Mesendoderm (in vitro differentiated cells): ENCODE results near the gene ARL5A.

Experiments used
- DNase-seq: peaks from one replicate; pipeline ENCODE4 v3.0.0; 2013
- H2AK5ac ChIP-seq: 2 replicates; pipeline ENCODE4 v1.6.1; 2013; ENCODE audit warnings: low read length, inconsistent platforms
- H2BK120ac ChIP-seq: 2 replicates; pipeline ENCODE4 v1.6.1; 2013; ENCODE audit warnings: low read depth, mild to moderate bottlenecking, low read length, moderate library complexity, mixed read lengths
- H2BK15ac ChIP-seq: replicated peaks from 2 replicates; pipeline ENCODE4 v1.6.1; 2013; ENCODE audit warnings: low read depth, mild to moderate bottlenecking, moderate library complexity
- H2BK5ac ChIP-seq: 2 replicates; pipeline ENCODE4 v1.6.1; 2013; ENCODE audit warnings: low read length, inconsistent platforms
- H3K18ac ChIP-seq: 2 replicates; pipeline ENCODE4 v1.6.1; 2013; ENCODE audit warnings: mild to moderate bottlenecking, low read length, mixed read lengths
- H3K23ac ChIP-seq: one replicate; pipeline ENCODE4 v1.6.1; 2013; ENCODE audit warnings: low read length
- H3K27ac ChIP-seq: 2 replicates; pipeline ENCODE4 v1.5.1; 2013; ENCODE audit warnings: low read depth, mild to moderate bottlenecking, inconsistent platforms, low read length, moderate library complexity
- H3K27me3 ChIP-seq: 2 replicates; pipeline ENCODE4 v1.6.1; 2013; ENCODE audit warnings: low read length, control low read depth, mild to moderate bottlenecking, inconsistent platforms; ENCODE audit not compliant: insufficient read depth, poor library complexity
- H3K36me3 ChIP-seq: 2 replicates; pipeline ENCODE4 v1.6.1; 2013; ENCODE audit warnings: low read length, inconsistent platforms; ENCODE audit not compliant: control insufficient read depth, insufficient read depth
- H3K4ac ChIP-seq: one replicate; pipeline ENCODE4 v1.6.1; 2013; ENCODE audit warnings: low read depth, mild to moderate bottlenecking, low read length, moderate library complexity
- H3K4me1 ChIP-seq: 2 replicates; pipeline ENCODE4 v1.6.1; 2013; ENCODE audit warnings: low read depth, low read length, inconsistent platforms; ENCODE audit not compliant: control insufficient read depth
- H3K4me2 ChIP-seq: 2 replicates; pipeline ENCODE4 v1.6.1; 2013; ENCODE audit warnings: low read length
- H3K4me3 ChIP-seq: 2 replicates; pipeline ENCODE4 v1.5.1; 2013; ENCODE audit warnings: mild to moderate bottlenecking, low read length
- H3K56ac ChIP-seq: one replicate; pipeline ENCODE4 v1.6.1; 2013; ENCODE audit warnings: low read length
- H3K79me1 ChIP-seq: 2 replicates; pipeline ENCODE4 v1.6.1; 2013; ENCODE audit warnings: low read length, inconsistent platforms
- H3K79me2 ChIP-seq: 2 replicates; pipeline ENCODE4 v1.6.1; 2013; ENCODE audit warnings: mild to moderate bottlenecking, low read length; ENCODE audit not compliant: control insufficient read depth, insufficient read depth
- H3K9ac ChIP-seq: 2 replicates; pipeline ENCODE4 v1.6.1; 2013; ENCODE audit warnings: low read length, inconsistent platforms
- H4K5ac ChIP-seq: one replicate; pipeline ENCODE4 v1.6.1; 2013; ENCODE audit warnings: low read length
- H4K8ac ChIP-seq: one replicate; pipeline ENCODE4 v1.6.1; 2013; ENCODE audit warnings: low read depth, mild to moderate bottlenecking, control low read depth, low read length, moderate library complexity
- WGBS: extraction: QIAGEN DNeasy Blood & Tissue Kit; methylation state at CpG from one replicate; pipeline ENCODE4 v1.1.7; 2013; ENCODE audit warnings: low lambda C conversion rate, missing lambda C conversion rate; ENCODE audit not compliant: insufficient coverage; ENCODE audit errors: extremely low coverage; 5-methylcytosine and 5-hydroxymethylcytosine counted together

Gene ARL5A

DNA sequence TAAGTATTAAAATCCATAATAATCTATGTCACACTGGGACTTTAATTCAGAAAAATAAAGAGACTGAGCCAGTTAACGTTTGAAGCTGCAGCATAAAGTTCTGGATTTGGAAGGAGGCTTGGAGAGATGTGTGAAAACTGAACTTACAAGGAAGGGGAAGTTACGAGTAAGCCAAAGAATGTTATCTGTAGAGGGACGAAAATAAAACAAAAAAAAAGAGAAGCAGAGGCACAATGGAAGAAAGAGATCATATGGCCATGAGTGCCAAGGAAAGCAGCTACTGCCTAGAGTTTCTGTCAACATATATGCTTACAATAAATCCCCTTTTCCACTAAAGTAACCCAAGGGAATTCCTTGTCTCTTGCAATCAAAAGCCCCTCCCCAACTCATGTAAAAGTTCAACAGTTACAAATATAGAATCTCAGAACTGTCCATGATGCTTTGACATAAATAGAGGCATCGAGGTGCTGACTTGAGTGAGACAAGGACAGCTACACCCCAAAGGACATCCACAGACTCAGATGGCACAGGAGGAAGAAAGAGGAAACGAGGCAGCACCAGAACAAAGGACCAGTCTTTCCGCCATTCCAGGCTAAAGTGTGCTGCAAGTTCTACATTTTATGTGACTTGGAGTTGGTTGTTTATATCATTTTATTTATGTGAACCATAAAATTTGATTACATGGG is 16.1 kb upstream of the ARL5A start:
- H3K27me3 ChIP-seq, result no peaks in the 10 kb centered on the region
- no peak overlapping the region for H2BK120ac ChIP-seq
- no peaks in the 10 kb centered on the region for H3K36me3 ChIP-seq
- no peak overlapping the region for H3K27ac ChIP-seq
- no peak overlapping the region for H3K4me3 ChIP-seq
- no peak overlapping the region for H3K9ac ChIP-seq
- H2AK5ac ChIP-seq, result no peak overlapping the region
- H2BK5ac ChIP-seq, result no peak overlapping the region
- no peak overlapping the region for H4K8ac ChIP-seq
- H2BK15ac ChIP-seq, result no peak overlapping the region
- H3K79me2 ChIP-seq, result no peaks in the 10 kb centered on the region
- no peak overlapping the region for H3K4me2 ChIP-seq
- H3K56ac ChIP-seq, result no peak overlapping the region
- H3K4ac ChIP-seq, result no peak overlapping the region
- H3K79me1 ChIP-seq, result no peaks in the 10 kb centered on the region
- WGBS, result no CpG with 5 or more reads among the region's 6 CpGs
- no peak overlapping the region for H3K18ac ChIP-seq
- no peak for DNase-seq
- no peak overlapping the region for H3K23ac ChIP-seq
- H3K4me1 ChIP-seq, result no peaks in the 10 kb centered on the region
- no peak overlapping the region for H4K5ac ChIP-seq

DNA sequence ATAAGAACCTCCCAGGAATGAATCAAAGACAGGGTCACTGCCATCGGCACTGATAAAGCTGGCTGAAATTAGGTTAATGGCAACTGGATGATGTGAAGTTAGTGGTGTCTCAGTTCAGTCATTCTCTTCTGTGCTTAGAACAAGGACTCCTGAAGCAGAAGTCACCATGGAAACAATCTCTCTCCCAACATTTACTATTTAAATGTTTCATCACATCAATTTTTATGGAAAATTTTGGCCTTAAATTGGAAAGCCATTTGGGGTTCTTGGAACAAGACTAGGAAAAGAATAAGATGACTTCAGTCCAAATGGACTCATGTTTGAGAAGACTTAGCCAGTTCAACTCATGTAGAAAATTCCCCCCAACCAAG is 15.5 kb upstream of the ARL5A start:
- no peak overlapping the region for H3K23ac ChIP-seq
- H3K79me1 ChIP-seq, result no peaks in the 10 kb centered on the region
- no peak overlapping the region for H3K9ac ChIP-seq
- H2BK15ac ChIP-seq, result no peak overlapping the region
- H4K5ac ChIP-seq, result no peak overlapping the region
- no peaks in the 10 kb centered on the region for H3K36me3 ChIP-seq
- DNase-seq, result no peak
- H4K8ac ChIP-seq, result no peak overlapping the region
- H3K4me2 ChIP-seq, result no peak overlapping the region
- no peak overlapping the region for H3K18ac ChIP-seq
- no peak overlapping the region for H3K56ac ChIP-seq
- H2BK5ac ChIP-seq, result no peak overlapping the region
- no peak overlapping the region for H3K27ac ChIP-seq
- no peak overlapping the region for H2BK120ac ChIP-seq
- H3K4ac ChIP-seq, result no peak overlapping the region
- no peaks in the 10 kb centered on the region for H3K79me2 ChIP-seq
- H3K4me1 ChIP-seq, result no peaks in the 10 kb centered on the region
- WGBS, result no CpG with 5 or more reads among the region's 1 CpG
- H2AK5ac ChIP-seq, result no peak overlapping the region
- H3K27me3 ChIP-seq, result no peaks in the 10 kb centered on the region
- H3K4me3 ChIP-seq, result no peak overlapping the region

DNA sequence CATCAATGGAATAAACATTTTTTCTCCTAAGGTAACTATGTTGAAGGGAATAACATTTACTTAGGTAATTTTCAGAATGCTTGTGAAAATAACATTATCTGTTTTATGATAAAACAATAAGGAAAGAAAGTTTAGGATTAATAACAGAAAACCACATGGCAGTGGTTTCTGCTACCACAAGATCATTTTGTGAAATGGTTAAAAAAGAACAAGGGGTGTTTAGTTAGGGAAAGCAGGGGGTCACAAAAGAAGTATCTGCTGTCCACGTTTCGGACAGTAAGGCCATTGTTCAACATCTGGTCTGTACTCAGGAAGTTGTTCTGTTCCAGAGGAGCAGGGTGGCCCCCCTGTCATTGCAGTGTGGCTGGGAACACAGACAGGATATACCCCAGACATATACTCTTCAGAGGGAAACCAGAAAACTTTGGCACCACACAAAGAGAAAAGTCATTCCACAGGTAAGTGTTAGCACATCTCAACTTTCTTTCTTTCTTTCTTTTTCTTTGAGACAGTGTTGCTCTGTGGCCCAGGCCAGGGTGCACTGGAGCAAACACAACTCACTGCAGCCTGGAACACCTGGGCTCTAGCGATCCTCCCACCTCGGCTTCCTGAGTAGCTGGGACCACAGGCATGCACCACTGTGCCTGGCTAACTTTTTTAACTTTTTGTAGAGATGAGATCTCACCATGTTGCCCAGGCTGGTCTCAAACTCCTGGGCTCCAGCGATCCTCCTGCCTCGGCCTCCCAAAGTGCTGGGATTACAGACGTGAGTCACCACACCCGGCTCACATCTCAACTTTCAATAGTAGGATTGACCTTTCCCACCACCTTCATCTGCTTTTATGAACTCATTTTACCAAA is 14.8 kb upstream of the ARL5A start:
- Histone ChIP-seq H3K27ac (no peak overlapping the region), H3K4me1 (no peaks in the 10 kb centered on the region), H3K9ac (no peak overlapping the region), H4K5ac (no peak overlapping the region), H3K23ac (no peak overlapping the region), H3K56ac (no peak overlapping the region), H3K18ac (no peak overlapping the region), H3K79me2 (no peaks in the 10 kb centered on the region), H3K36me3 (no peaks in the 10 kb centered on the region), H4K8ac (no peak overlapping the region), H3K79me1 (no peaks in the 10 kb centered on the region), H2BK5ac (no peak overlapping the region), H3K4me3 (no peak overlapping the region), H2BK15ac (no peak overlapping the region), H3K4ac (no peak overlapping the region), H2AK5ac (no peak overlapping the region), H3K27me3 (no peaks in the 10 kb centered on the region), H3K4me2 (no peak overlapping the region), H2BK120ac (no peak overlapping the region)
- WGBS, result no CpG with 5 or more reads among the region's 8 CpGs
- DNase-seq, result no peak

DNA sequence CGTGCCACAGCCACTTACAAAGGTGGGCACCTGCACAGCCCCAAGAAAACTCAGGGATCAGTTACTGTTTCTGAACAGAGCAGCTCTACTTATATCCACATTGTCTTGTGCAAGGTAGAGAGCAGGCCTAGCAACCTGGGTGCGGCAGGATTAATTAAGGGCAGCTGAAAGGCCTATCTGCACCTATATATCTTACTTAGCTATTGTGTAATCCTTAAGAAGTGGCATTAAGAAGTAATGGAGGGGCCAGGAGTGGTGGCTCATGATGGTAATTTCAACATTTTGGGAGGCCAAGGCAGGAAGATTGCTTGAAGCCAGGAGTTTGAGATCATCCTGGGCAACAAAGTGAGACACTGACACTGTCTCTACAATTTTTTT is 12.8 kb upstream of the ARL5A start:
- no CpG with 5 or more reads among the region's 2 CpGs for WGBS
- H2BK15ac ChIP-seq, result no peak overlapping the region

DNA sequence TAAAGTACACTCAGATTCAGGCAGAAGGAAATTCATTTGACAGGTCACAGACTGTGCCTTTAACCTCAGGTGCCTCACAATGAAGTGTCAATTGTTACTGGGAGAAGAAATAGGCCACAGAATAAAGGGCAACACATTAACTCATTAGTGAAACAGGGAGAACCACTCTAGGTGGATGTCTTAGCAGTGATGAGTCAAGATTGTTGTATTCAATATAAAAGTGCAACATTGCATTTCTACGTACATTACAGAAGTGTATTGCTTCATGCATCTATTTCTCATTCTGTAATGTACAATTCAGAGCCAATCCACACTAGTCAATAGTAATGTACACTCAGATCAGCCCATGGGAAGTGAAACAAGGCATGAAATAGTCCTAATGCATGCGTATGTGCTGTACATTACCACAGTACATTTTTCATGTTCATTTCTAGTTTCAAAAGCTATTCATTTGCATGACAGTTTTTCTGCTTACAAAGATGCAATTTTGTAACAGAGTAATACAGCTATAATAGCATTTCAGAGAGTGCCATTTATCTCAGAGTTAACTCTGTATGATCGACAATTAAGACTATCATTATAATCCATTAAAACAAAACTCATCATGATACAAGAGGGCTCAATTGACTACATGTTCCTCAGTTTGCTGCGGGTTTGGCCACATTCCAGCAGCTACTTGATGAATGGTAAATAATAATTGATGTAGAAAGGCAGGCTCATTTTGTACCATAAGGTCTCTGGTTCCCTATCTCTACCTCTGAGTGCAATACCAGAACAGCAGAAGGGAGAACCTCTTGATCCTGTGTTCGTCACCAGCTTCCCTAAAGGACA is 12.2 kb upstream of the ARL5A start:
- H3K79me2 ChIP-seq, result no peaks in the 10 kb centered on the region
- no peak overlapping the region for H4K5ac ChIP-seq
- no peak overlapping the region for H2BK5ac ChIP-seq
- no peaks in the 10 kb centered on the region for H3K27me3 ChIP-seq
- H3K27ac ChIP-seq, result no peak overlapping the region
- no peak overlapping the region for H3K4me2 ChIP-seq
- H3K4me1 ChIP-seq, result no peaks in the 10 kb centered on the region
- H3K36me3 ChIP-seq, result no peaks in the 10 kb centered on the region
- no peak for DNase-seq
- no peak overlapping the region for H3K56ac ChIP-seq
- no peak overlapping the region for H4K8ac ChIP-seq
- H3K79me1 ChIP-seq, result no peaks in the 10 kb centered on the region
- no peak overlapping the region for H3K4ac ChIP-seq
- H2AK5ac ChIP-seq, result no peak overlapping the region
- no peak overlapping the region for H2BK120ac ChIP-seq
- no peak overlapping the region for H2BK15ac ChIP-seq
- H3K4me3 ChIP-seq, result no peak overlapping the region
- no peak overlapping the region for H3K18ac ChIP-seq
- H3K9ac ChIP-seq, result no peak overlapping the region
- WGBS, result no CpG with 5 or more reads among the region's 5 CpGs
- no peak overlapping the region for H3K23ac ChIP-seq

More for the DNA sequence above, 12.8 kb upstream of the ARL5A start:
- DNase-seq, result no peak
- Histone ChIP-seq H4K5ac (no peak overlapping the region), H3K9ac (no peak overlapping the region), H3K36me3 (no peaks in the 10 kb centered on the region), H3K4me3 (no peak overlapping the region), H2BK5ac (no peak overlapping the region), H3K23ac (no peak overlapping the region), H2AK5ac (no peak overlapping the region), H3K79me1 (no peaks in the 10 kb centered on the region), H3K4me2 (no peak overlapping the region), H3K4me1 (no peaks in the 10 kb centered on the region), H3K4ac (no peak overlapping the region), H3K18ac (no peak overlapping the region), H3K56ac (no peak overlapping the region), H3K79me2 (no peaks in the 10 kb centered on the region), H2BK120ac (no peak overlapping the region), H3K27ac (no peak overlapping the region), H3K27me3 (no peaks in the 10 kb centered on the region), H4K8ac (no peak overlapping the region)
